Measurements from ENCODE around the gene ADAM11.

ADAM11 gene

DNA sequence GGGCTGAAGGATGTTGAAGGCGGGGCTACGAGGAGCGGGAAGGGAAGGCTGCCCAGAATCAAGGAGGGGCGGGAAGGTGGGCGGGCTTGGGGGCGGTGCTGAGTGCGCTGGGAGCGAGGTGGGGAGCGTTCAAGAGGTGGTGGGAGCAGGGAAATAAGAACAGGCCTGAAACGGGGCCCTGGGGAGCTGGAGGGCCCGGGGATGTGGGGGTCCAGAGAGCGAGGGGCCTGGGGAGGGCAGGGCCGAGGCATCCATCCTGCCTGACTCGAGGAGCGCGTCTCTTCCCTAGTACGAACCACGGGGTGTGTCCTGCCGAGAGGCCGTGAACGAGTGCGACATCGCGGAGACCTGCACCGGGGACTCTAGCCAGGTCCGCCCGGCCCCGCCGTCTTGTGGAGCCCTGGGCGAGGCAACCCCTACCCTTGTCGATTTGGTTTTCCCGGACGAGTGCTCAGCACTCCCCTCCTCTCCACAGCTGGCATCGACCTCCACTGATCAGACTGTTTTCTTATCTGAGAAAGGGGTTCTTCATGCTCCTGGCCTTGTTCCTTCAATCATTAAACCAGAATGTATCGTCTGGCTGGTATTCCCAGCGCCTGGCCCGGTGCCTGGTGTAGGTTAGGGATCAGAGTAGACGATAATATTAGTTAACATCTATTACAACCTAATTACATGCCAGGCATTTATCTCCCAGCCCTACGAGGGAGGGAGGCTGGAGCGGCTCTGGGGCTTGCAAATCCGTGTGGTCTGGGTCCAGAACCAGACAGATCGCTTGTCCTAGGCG, 17.2 kb downstream of the ADAM11 start:
- DNase-seq, result peak; percentile 89

- DNase-seq, result no peak
These were observed 18.0 kb downstream of the ADAM11 start for GRCh38 chr17:44776628-44777393.

DNA sequence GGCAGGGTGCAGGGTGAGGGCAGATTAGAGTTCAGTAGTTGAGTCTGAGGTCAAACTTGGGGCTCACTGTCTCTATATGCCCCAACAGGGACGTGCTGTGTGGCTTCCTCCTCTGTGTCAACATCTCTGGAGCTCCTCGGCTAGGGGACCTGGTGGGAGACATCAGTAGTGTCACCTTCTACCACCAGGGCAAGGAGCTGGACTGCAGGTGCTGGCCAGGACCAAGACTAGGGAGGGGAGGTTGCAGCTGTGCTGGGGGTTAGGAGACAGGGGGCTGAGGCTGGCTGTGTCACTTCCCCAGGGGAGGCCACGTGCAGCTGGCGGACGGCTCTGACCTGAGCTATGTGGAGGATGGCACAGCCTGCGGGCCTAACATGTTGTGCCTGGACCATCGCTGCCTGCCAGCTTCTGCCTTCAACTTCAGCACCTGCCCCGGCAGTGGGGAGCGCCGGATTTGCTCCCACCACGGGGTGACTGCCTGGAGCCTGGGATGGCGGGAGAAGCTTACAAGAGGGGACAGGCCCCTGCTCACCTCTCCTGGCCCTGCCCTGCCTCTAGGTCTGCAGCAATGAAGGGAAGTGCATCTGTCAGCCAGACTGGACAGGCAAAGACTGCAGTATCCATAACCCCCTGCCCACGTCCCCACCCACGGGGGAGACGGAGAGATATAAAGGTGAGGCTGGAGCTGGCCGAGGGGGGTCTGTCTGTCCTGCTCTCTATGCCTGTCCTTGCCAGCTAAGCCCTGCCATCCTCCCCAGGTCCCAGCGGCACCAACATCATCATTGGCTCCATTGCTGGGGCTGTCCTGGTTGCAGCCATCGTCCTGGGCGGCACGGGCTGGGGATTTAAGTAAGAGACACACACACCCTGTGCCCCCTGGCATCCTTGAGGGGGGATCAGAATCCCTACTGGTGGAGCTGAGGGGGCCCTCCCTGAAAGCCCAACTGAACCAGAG, 18.9 kb downstream of the ADAM11 start:
- DNase-seq, result no peak

GRCh38 chr17:44778656-44779210, 19.9 kb downstream of the ADAM11 start:
- no peak for DNase-seq

GRCh38 chr17:44779211-44780025, 20.6 kb downstream of the ADAM11 start:
- peak; percentile 85 for DNase-seq

DNA sequence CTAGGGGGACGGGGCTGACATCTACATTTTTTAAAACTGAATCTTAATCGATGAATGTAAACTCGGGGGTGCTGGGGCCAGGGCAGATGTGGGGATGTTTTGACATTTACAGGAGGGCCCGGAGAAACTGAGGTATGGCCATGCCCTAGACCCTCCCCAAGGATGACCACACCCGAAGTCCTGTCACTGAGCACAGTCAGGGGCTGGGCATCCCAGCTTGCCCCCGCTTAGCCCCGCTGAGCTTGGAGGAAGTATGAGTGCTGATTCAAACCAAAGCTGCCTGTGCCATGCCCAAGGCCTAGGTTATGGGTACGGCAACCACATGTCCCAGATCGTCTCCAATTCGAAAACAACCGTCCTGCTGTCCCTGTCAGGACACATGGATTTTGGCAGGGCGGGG, 21.4 kb downstream of the ADAM11 start:
- DNase-seq, result no peak

GRCh38 chr17:44780845-44781480, 22.2 kb downstream of the ADAM11 start:
- no peak for DNase-seq

- DNase-seq, result no peak
These were observed 22.9 kb downstream of the ADAM11 start for GRCh38 chr17:44781551-44782325.

DNA sequence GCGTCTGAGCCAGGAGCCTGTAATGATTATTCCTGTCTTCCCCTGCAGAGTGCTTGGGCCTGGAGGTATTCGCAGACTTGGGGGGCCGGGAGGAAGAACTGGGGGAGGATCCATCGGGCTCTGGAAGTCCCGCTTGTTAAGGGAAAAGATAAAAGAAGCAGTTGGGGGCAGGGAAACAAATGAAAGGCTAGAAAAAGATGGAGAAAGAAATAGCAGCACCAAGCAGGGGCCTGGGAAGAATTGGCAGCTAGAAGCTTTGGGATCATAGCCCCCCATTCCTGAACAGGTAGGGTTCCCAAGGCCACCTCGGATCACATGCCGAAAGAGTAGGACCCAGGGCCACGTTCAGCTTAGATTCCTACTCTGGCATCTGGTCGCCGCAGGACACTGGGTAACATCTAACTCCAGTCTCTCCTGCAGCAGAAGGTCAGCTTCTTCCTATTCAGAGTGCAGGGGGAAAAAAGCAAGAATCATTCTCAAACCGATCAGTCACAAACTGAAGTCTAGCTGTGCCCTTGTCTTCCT, 23.6 kb downstream of the ADAM11 start:
- DNase-seq, result no peak

DNA sequence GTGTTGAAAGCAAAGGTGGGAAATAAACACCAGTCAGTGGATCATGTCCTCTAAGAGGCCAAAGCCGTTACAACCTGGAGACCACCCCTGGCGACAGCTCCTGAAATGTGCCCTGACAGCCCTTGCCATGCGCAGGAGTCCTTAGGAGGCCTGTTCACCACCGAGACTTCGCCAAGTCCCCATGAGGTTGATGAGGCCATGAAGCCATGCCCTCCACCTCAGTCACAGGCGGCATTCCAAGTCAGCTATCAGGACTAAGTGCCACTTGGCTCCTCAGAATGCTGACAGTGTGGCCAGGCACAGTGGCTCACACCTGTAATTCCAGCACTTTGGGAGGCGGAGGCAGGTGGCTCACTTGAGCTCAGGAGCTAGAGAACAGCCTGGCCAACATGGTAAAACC, 27.1 kb downstream of the ADAM11 start:
- no peak for DNase-seq

- DNase-seq, result no peak
These were observed 27.8 kb downstream of the ADAM11 start for GRCh38 chr17:44786551-44787081.

- DNase-seq, result no peak
These were observed 28.6 kb downstream of the ADAM11 start for GRCh38 chr17:44787271-44787940.

- no peak for DNase-seq
These were observed 29.4 kb downstream of the ADAM11 start for GRCh38 chr17:44788139-44788538.

DNA sequence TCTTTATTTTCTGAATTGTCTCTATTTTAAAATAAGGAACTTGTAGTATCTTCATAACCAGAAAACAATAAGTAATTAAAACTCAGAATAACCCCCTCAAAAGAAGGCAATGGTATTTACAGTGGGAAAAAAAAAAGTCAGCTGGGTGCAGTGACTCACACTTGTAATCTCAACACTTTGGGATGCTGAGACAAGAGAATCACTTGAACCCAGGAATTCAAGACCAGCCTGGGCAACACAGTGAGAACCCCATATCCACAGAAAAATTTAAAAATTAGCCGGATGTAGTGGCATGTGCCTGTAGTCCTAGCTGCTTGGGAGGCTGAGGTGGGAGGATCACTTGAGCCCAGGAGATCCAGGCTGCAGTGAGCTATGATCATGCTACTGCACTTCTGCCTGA, 33.5 kb downstream of the ADAM11 start:
- DNase-seq, result no peak

DNA sequence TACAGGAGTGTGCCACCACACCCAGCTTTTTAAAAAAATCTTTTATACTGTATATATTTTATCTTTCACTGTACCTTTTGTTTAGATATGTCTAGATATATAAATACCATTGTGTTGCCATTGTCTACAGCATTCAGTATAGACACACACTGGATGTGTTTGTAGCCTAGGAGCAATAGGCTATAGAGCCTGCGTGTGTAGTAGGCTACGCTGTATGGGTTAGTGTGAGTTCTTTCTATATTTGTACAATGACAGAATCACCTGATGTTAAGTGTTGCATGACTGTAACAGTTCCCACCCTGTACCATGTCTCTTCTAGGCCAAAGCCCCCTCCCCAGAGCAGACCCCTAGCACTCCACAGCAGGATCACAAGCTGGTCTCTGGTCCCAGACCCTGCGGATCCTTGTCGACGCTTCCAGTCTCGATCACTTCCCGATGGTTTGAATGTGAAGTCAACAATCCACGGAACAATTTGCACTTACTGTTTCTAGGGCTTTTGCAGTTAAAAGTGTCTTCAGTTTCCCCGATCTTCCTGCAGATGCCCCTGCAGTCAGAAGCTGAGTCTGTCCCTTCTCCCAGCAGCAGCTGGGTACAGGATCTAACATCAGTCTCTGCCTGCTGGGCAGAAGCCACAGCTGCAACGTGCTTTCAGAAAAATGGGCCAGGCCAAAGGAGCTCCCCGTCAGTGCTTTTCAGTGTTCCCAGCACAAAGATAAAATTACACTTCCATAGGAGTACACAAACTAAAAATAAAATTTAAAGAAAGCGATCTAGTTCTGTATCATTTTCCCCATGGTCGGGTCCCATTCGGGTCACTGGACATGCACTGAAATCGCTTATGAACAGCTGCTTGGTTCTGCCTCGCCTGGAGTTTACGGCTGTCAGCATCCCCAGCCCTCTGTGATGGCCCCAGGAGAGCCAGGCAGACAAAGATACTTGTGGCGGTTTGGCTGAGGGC, 35.4 kb downstream of the ADAM11 start:
- DNase-seq, result no peak

DNA sequence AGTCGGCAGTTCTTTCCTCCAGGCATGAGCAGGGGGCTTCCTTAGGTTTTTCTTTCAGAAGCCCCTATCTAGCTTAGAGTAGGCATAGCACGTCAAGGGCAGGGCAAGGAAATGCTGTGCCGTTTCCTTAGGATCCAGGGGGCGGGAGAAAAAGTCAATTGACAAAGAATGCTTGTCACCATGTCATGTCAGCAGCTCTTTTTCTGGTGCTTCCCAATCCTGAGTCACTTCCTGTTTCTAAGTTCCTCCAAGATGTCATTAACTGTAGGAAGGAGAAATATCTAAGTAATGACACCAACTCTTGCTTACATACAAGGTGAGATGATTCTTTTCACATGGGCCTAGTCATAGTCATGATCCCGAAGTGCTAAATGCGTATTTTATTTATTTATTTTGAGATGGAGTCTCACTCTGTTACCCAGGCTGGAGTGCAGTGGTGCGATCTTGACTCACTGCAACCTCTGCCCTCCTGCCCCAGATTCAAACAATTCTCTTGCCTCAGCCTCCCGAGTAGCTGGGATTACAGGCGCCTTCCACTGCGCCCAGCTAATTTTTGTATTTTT, 36.1 kb downstream of the ADAM11 start:
- DNase-seq, result no peak

GRCh38 chr17:44795421-44795820, 36.6 kb downstream of the ADAM11 start:
- DNase-seq, result no peak

DNA sequence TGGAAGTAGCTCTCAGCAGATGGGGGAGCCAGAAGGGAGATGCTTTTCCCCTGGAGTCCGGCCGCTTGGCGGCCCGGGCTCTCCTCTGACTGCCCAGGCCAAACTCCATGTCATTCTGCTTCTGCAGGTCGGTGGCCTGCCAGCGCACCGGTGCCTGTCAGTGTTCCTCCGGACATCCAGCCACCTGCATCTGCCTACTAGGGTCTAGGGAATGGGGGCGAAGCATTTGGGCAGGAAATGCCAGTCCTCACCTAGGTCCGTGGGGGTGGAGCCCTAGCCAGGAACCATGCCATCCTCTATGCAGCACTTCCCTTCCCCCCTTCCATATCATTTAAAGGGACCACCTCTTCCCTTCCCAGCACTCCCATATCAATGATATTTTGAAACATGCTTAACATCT, 37.1 kb downstream of the ADAM11 start:
- DNase-seq, result no peak
